ENCODE measurements around the gene RAD51B.

Gene RAD51B

GRCh38 chr14:68573126-68573525 is 753.5 kb downstream of the RAD51B start:
- Histone ChIP-seq H3K27ac (ENCODE audit: low read depth, low read length, severe bottlenecking) (no peak overlapping the region), H3K9me3 (ENCODE audit: control insufficient read depth, low read length) (peaks cover 8% of the 10 kb centered on the region), H3K4me1 (ENCODE audit: control insufficient read depth, insufficient read depth, low read length, poor library complexity, severe bottlenecking) (peaks cover 31% of the 10 kb centered on the region), H3K36me3 (ENCODE audit: control insufficient read depth, insufficient read depth, low read length) (no peaks in the 10 kb centered on the region), H3K4me3 (ENCODE audit: extremely low read depth, insufficient read depth, low read length, poor library complexity, severe bottlenecking) (no peak overlapping the region)
- 90 to 98% methylated on average over 4 to 6 of the region's 6 CpGs for WGBS, 2 experiments (ENCODE audit: insufficient coverage in 2 of 2)

- H3K27ac ChIP-seq (ENCODE audit: low read depth, low read length, severe bottlenecking), result no peak overlapping the region
- H3K36me3 ChIP-seq (ENCODE audit: control insufficient read depth, insufficient read depth, low read length), result no peaks in the 10 kb centered on the region
- WGBS, 2 experiments (ENCODE audit: insufficient coverage in 2 of 2), result 83 to 92% methylated on average over 1 to 2 of the region's 2 CpGs
- H3K9me3 ChIP-seq (ENCODE audit: control insufficient read depth, low read length), result peaks cover 8% of the 10 kb centered on the region
- no peak overlapping the region for H3K4me3 ChIP-seq (ENCODE audit: extremely low read depth, insufficient read depth, low read length, poor library complexity, severe bottlenecking)
- H3K4me1 ChIP-seq (ENCODE audit: control insufficient read depth, insufficient read depth, low read length, poor library complexity, severe bottlenecking), result peaks cover 37% of the 10 kb centered on the region
Observed at GRCh38 chr14:68573722-68574121, 754.1 kb downstream of the RAD51B start.

- H3K27ac ChIP-seq (ENCODE audit: low read depth, low read length, severe bottlenecking), result no peak overlapping the region
- H3K4me3 ChIP-seq (ENCODE audit: extremely low read depth, insufficient read depth, low read length, poor library complexity, severe bottlenecking), result no peak overlapping the region
- no peaks in the 10 kb centered on the region for H3K36me3 ChIP-seq (ENCODE audit: control insufficient read depth, insufficient read depth, low read length)
- peaks cover 39% of the 10 kb centered on the region for H3K4me1 ChIP-seq (ENCODE audit: control insufficient read depth, insufficient read depth, low read length, poor library complexity, severe bottlenecking)
- 93 to 94% methylated on average over 3 of the region's 3 CpGs for WGBS, 2 experiments (ENCODE audit: insufficient coverage in 2 of 2)
- peaks cover 8% of the 10 kb centered on the region for H3K9me3 ChIP-seq (ENCODE audit: control insufficient read depth, low read length)
Observed at GRCh38 chr14:68574461-68574860, 754.9 kb downstream of the RAD51B start.

DNA sequence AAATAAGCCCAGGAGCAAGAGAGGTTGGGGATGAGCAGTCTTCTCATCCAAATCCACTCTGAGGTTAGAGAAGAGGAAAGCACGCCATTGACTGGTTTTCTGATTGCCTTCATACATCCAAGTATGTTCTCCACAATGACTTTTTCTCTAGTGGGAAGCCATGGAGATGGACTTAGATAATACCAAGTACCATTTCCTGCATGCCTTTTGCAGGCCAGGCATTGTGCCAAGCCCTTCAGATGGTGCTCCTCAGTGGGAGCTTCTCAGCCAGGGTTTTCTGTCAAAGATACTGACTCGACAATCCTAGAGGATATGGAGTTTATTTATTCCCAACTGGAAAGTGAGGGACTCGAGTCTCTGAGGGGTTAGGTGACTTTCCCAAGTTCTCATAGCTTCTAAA is 755.3 kb downstream of the RAD51B start:
- Histone ChIP-seq H3K9me3 (ENCODE audit: control insufficient read depth, low read length) (peaks cover 8% of the 10 kb centered on the region), H3K27ac (ENCODE audit: low read depth, low read length, severe bottlenecking) (no peak overlapping the region), H3K4me1 (ENCODE audit: control insufficient read depth, insufficient read depth, low read length, poor library complexity, severe bottlenecking) (peaks cover 39% of the 10 kb centered on the region), H3K4me3 (ENCODE audit: extremely low read depth, insufficient read depth, low read length, poor library complexity, severe bottlenecking) (no peak overlapping the region), H3K36me3 (ENCODE audit: control insufficient read depth, insufficient read depth, low read length) (no peaks in the 10 kb centered on the region)
- WGBS, 2 experiments (ENCODE audit: insufficient coverage in 2 of 2), result 100% methylated on average over 2 of the region's 3 CpGs; no CpG with 5 or more reads in 1 of the 2 experiments

- peaks cover 39% of the 10 kb centered on the region for H3K4me1 ChIP-seq (ENCODE audit: control insufficient read depth, insufficient read depth, low read length, poor library complexity, severe bottlenecking)
- H3K9me3 ChIP-seq (ENCODE audit: control insufficient read depth, low read length), result peaks cover 8% of the 10 kb centered on the region
- H3K4me3 ChIP-seq (ENCODE audit: extremely low read depth, insufficient read depth, low read length, poor library complexity, severe bottlenecking), result no peak overlapping the region
- whole genome bisulfite sequencing, 2 experiments (ENCODE audit: insufficient coverage in 2 of 2), result 60 to 90% methylated on average over 2 of the region's 4 CpGs
- no peak overlapping the region for H3K27ac ChIP-seq (ENCODE audit: low read depth, low read length, severe bottlenecking)
- H3K36me3 ChIP-seq (ENCODE audit: control insufficient read depth, insufficient read depth, low read length), result no peaks in the 10 kb centered on the region
Observed at GRCh38 chr14:68575426-68575825, 755.8 kb downstream of the RAD51B start.

DNA sequence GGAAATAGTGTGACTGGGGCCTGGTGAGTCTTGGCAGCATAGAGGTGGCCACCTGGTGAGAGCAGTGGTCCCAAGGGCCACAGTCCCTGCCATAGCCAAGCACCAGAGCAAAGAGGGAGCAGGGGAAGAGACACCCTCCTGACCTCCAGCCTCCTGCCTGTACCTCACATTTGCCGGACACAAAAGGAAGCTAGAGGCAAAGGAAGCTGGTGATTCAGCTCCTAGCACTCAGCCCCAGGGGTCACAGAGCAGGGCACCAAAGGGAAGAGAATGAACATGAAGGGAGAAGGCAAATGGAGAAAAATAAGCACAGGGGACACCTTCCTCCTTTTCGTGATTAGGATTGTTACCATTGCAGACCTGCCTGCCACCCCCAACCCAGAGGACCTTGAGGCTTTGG is 756.5 kb downstream of the RAD51B start:
- peaks cover 39% of the 10 kb centered on the region for H3K4me1 ChIP-seq (ENCODE audit: control insufficient read depth, insufficient read depth, low read length, poor library complexity, severe bottlenecking)
- peak overlapping the region; percentile 70 for H3K27ac ChIP-seq (ENCODE audit: low read depth, low read length, severe bottlenecking)
- 100% methylated on average over 1 of the region's 2 CpGs; no CpG with 5 or more reads in 1 of the 2 experiments for WGBS, 2 experiments (ENCODE audit: insufficient coverage in 2 of 2)

DNA sequence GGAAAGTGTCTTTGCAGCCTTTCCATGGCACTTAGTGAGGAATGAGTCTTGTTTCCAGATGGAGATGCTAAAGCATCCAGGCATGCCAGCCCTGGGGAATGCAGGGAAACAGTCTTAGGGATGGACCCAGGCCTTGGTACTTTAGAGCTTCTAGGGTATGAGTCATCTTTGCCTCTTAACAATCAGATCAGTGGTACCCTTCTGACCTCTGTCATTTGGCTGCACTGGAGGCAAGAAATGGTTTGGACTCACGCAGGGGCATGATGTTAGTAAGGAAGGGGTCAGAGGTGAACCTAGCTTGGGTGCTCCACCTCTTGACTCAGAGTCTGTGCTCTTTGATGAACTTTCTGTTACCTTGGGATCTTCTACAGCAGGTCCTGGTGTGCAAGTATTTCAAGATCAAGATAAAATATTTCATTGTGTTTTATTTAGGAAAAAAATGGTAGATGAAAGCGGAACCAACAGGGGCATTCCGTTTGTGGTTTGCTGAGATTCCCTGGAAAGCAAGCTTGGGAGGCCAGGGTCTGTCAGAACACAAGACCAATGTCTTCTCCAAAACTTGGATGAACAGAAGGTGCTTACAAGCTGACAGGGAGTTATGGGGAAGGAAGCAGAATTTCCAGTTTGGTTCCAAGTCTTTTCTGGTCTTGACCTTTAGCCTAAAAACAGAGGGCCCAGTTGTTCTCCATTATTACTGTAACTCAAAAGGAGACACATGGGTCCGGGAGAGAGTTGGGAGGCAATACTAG is 757.1 kb downstream of the RAD51B start:
- peaks cover 39% of the 10 kb centered on the region for H3K4me1 ChIP-seq (ENCODE audit: control insufficient read depth, insufficient read depth, low read length, poor library complexity, severe bottlenecking)
- H3K27ac ChIP-seq (ENCODE audit: low read depth, low read length, severe bottlenecking), result peak overlapping the region; percentile 70
- no peak overlapping the region for H3K4me3 ChIP-seq (ENCODE audit: extremely low read depth, insufficient read depth, low read length, poor library complexity, severe bottlenecking)
- H3K36me3 ChIP-seq (ENCODE audit: control insufficient read depth, insufficient read depth, low read length), result no peaks in the 10 kb centered on the region
- 79 to 88% methylated on average over 3 of the region's 4 CpGs for WGBS, 2 experiments (ENCODE audit: insufficient coverage in 2 of 2)
- no peaks in the 10 kb centered on the region for H3K9me3 ChIP-seq (ENCODE audit: control insufficient read depth, low read length)

More for the DNA sequence above, 756.5 kb downstream of the RAD51B start:
- Histone ChIP-seq H3K36me3 (ENCODE audit: control insufficient read depth, insufficient read depth, low read length) (no peaks in the 10 kb centered on the region), H3K9me3 (ENCODE audit: control insufficient read depth, low read length) (peaks cover 5% of the 10 kb centered on the region), H3K4me3 (ENCODE audit: extremely low read depth, insufficient read depth, low read length, poor library complexity, severe bottlenecking) (no peak overlapping the region)

- WGBS, 2 experiments (ENCODE audit: insufficient coverage in 2 of 2), result 70 to 86% methylated on average over 11 to 13 of the region's 16 CpGs
- no peak overlapping the region for H3K4me3 ChIP-seq (ENCODE audit: extremely low read depth, insufficient read depth, low read length, poor library complexity, severe bottlenecking)
- peaks cover 39% of the 10 kb centered on the region for H3K4me1 ChIP-seq (ENCODE audit: control insufficient read depth, insufficient read depth, low read length, poor library complexity, severe bottlenecking)
- H3K36me3 ChIP-seq (ENCODE audit: control insufficient read depth, insufficient read depth, low read length), result no peaks in the 10 kb centered on the region
- H3K27ac ChIP-seq (ENCODE audit: low read depth, low read length, severe bottlenecking), result peak overlapping the region; percentile 70
- H3K9me3 ChIP-seq (ENCODE audit: control insufficient read depth, low read length), result no peaks in the 10 kb centered on the region
Observed at GRCh38 chr14:68577802-68578541, 758.4 kb downstream of the RAD51B start.

- 57 to 86% methylated on average over 1 to 2 of the region's 2 CpGs for WGBS, 2 experiments (ENCODE audit: insufficient coverage in 2 of 2)
- H3K4me1 ChIP-seq (ENCODE audit: control insufficient read depth, insufficient read depth, low read length, poor library complexity, severe bottlenecking), result peaks cover 39% of the 10 kb centered on the region
- no peaks in the 10 kb centered on the region for H3K36me3 ChIP-seq (ENCODE audit: control insufficient read depth, insufficient read depth, low read length)
- no peaks in the 10 kb centered on the region for H3K9me3 ChIP-seq (ENCODE audit: control insufficient read depth, low read length)
- no peak overlapping the region for H3K27ac ChIP-seq (ENCODE audit: low read depth, low read length, severe bottlenecking)
- no peak overlapping the region for H3K4me3 ChIP-seq (ENCODE audit: extremely low read depth, insufficient read depth, low read length, poor library complexity, severe bottlenecking)
Observed at GRCh38 chr14:68578597-68578996, 759.0 kb downstream of the RAD51B start.

GRCh38 chr14:68580096-68580645 is 760.6 kb downstream of the RAD51B start:
- Histone ChIP-seq H3K9me3 (ENCODE audit: control insufficient read depth, low read length) (no peaks in the 10 kb centered on the region), H3K4me3 (ENCODE audit: extremely low read depth, insufficient read depth, low read length, poor library complexity, severe bottlenecking) (no peak overlapping the region), H3K36me3 (ENCODE audit: control insufficient read depth, insufficient read depth, low read length) (no peaks in the 10 kb centered on the region), H3K4me1 (ENCODE audit: control insufficient read depth, insufficient read depth, low read length, poor library complexity, severe bottlenecking) (peaks cover 37% of the 10 kb centered on the region), H3K27ac (ENCODE audit: low read depth, low read length, severe bottlenecking) (no peak overlapping the region)
- WGBS, 2 experiments (ENCODE audit: insufficient coverage in 2 of 2), result 91 to 93% methylated on average over 7 to 9 of the region's 9 CpGs

Measured in mesodermal cell (in vitro differentiated cells).